GM12892 (cell line): Measurements from ENCODE around the gene EARS2. TPM values are rescaled to one million over a fixed set of nuclear protein-coding genes. Genes with fewer than 3 reads are reported as not detected.
A peak's percentile ranks its signal among the peaks of the same experiment; 100 is the strongest.
"Not testable (repeated sequence)": the region's sequence is repeated elsewhere in the genome, so short reads cannot be mapped to it uniquely, and the experiment has no call there.

ENCODE experiments used
- DNase-seq: peaks from one replicate; pipeline ENCODE4 v3.0.0; 2011; ENCODE audit not compliant: insufficient read length
- FAIRE-seq: peaks from 2 replicates; lab custom pipeline; 2011; peaks lifted over from hg19 to GRCh38; lab: Jason Lieb, UNC
- POLR2A ChIP-seq: IDR thresholded peaks from 2 replicates; pipeline ENCODE4 v1.6.1; 2011; ENCODE audit warnings: low read depth, low read length, control low read depth
- POLR2AphosphoS5 ChIP-seq: IDR thresholded peaks from 2 replicates; pipeline ENCODE4 v1.6.1; 2011; ENCODE audit warnings: low read depth, low read length, control low read depth
- TAF1 ChIP-seq: IDR thresholded peaks from 2 replicates; pipeline ENCODE4 v1.6.1; 2011; ENCODE audit warnings: low read depth, mild to moderate bottlenecking, control low read depth, low read length, borderline replicate concordance
- polyA plus RNA-seq: library from polyadenylated mRNA; unstranded; fragments of >200 nt; gene quantifications from one replicate; pipeline ENCODE4 v1.2.1, GENCODE V29; 2012; ENCODE audit warnings: missing spikeins, inconsistent platforms; ENCODE audit not compliant: missing spikeins

EARS2 gene
- 20.7 TPM for polyA plus RNA-seq

- TF ChIP-seq POLR2A (peak; percentile 90), TAF1 (peak; percentile 80), POLR2AphosphoS5 (peak; percentile 76)
- DNase-seq: peak; percentile 91
- peak; percentile 97 for FAIRE-seq
Measured at GRCh38 chr16:23556881-23557778, at the start of gene EARS2, which contains the start of gene UBFD1. Gene EARS2 (minus strand): TSS chr16:23557350. CDS start chr16:23557343, 7 bp downstream. Gene UBFD1 (plus strand): TSS chr16:23557727. CDS start chr16:23557743, 16 bp downstream.

- no peak for DNase-seq
Measured at GRCh38 chr16:23597003-23597756, 40.0 kb upstream of the EARS2 start.

GRCh38 chr16:23595951-23596720, 39.0 kb upstream of the EARS2 start, which contains the start of gene NDUFAB1:
Gene NDUFAB1 (minus strand): TSS chr16:23596316. CDS start chr16:23596290, 26 bp downstream.
- FAIRE-seq (peak; percentile 90), DNase-seq (peak; percentile 87)
- TF ChIP-seq POLR2A (peak; percentile 90), POLR2AphosphoS5 (peak; percentile 79), TAF1 (peak; percentile 55; the same call in 1 of the 2 replicates)

More at GRCh38 chr16:23597003-23597756, 40.0 kb upstream of the EARS2 start:
- FAIRE-seq: peak; percentile 14
- TF ChIP-seq POLR2A: no peak
- TF ChIP-seq POLR2AphosphoS5: no peak
- no peak for TF ChIP-seq TAF1

- no peak for TF ChIP-seq TAF1
- DNase-seq: peak; percentile 25
- FAIRE-seq: no peak
Measured at GRCh38 chr16:23595246-23595950, 38.2 kb upstream of the EARS2 start.

- FAIRE-seq: no peak
- TF ChIP-seq POLR2AphosphoS5 (no peak), TAF1 (no peak), POLR2A (no peak)
- no peak for DNase-seq
Measured at GRCh38 chr16:23594186-23594585, 37.0 kb upstream of the EARS2 start.

- DNase-seq: no peak
- no peak for TF ChIP-seq POLR2AphosphoS5
- TF ChIP-seq POLR2A: no peak
- no peak for TF ChIP-seq TAF1
- FAIRE-seq: no peak
Measured at GRCh38 chr16:23590181-23590580, 33.0 kb upstream of the EARS2 start.

- no peak for FAIRE-seq
- no peak for DNase-seq
- TF ChIP-seq POLR2AphosphoS5 (no peak), POLR2A (no peak), TAF1 (no peak)
Measured at GRCh38 chr16:23587726-23588125, 30.6 kb upstream of the EARS2 start.

- DNase-seq (no peak), FAIRE-seq (no peak)
- TF ChIP-seq POLR2AphosphoS5: no peak
- no peak for TF ChIP-seq TAF1
- TF ChIP-seq POLR2A: no peak
Measured at GRCh38 chr16:23584186-23585076, 27.3 kb upstream of the EARS2 start.

GRCh38 chr16:23583271-23583670, 26.1 kb upstream of the EARS2 start:
- FAIRE-seq, DNase-seq: not testable (repeated sequence)

- FAIRE-seq (no peak), DNase-seq (no peak)
Measured at GRCh38 chr16:23581764-23582163, 24.6 kb upstream of the EARS2 start.

More at GRCh38 chr16:23581764-23582163, 24.6 kb upstream of the EARS2 start:
- no peak for TF ChIP-seq POLR2A
- TF ChIP-seq TAF1: no peak
- no peak for TF ChIP-seq POLR2AphosphoS5
